Right lung (tissue), 5 donors: ENCODE results near the gene STIM1. TPM values are rescaled to one million over a fixed set of nuclear protein-coding genes. Genes with fewer than 3 reads are reported as not detected.
"Not testable (repeated sequence)": the region's sequence is repeated elsewhere in the genome, so short reads cannot be mapped to it uniquely, and the experiment has no call there.

ENCODE experiments used
- DNase-seq, 2 donors: peaks; one replicate each; pipeline ENCODE4 v3.0.0-alpha.2; 2013
- polyA plus RNA-seq, 5 donors: library from polyadenylated mRNA; unstranded; fragments of 120-200 nt; gene quantifications; one replicate each; pipeline versions ENCODE4 v1.2.1 to v1.2.3, GENCODE V29; 2013; ENCODE audit warnings: inconsistent platforms in 1 of 5, low replicate concordance in 1 of 5; ENCODE audit not compliant: insufficient read length in 5 of 5, insufficient read depth in 1 of 5

STIM1 gene
- polyA plus RNA-seq, 5 donors = 38.6 to 51.9 (median 41.6) TPM

DNA sequence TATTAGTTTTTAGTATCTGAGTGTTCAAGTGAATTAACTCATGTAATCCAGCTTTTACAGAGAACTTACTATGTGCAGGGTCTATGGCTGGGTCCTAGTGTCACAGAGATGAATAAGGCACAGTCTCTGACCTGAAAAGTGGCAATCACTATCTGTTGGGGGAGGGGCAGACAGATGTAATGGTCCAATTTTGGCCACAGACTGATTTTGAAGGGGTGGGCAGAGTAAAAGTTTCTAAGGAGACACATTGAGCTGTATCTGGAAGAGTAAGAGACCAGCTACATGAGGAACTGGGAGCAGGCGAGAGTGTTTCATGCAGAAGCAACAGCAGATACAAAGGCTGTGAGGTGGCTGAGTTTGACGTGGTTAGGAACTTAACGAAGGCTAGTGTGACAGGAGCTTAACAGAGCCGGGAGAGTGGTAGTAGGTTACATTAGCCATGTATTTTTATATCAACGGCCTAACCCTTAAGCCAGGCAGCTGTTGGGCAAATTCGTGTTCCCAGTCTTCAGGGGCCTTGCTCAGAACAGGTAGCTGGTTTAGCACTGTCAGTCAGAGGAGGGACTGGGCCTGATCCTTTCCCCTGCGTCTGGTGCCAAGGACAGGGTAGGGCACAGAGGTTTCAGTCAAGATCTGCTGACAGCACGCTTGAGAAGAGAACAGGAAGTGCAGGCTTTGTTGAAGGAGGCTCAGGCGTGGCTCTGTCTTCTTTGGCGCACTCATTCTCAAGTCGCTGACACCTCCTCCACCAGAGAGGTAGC, 1.4 kb upstream of the STIM1 start:
- DNase-seq = no peak

GRCh38 chr11:3854660-3854976, 846 bp upstream of the STIM1 start:
- DNase-seq = no peak

DNA sequence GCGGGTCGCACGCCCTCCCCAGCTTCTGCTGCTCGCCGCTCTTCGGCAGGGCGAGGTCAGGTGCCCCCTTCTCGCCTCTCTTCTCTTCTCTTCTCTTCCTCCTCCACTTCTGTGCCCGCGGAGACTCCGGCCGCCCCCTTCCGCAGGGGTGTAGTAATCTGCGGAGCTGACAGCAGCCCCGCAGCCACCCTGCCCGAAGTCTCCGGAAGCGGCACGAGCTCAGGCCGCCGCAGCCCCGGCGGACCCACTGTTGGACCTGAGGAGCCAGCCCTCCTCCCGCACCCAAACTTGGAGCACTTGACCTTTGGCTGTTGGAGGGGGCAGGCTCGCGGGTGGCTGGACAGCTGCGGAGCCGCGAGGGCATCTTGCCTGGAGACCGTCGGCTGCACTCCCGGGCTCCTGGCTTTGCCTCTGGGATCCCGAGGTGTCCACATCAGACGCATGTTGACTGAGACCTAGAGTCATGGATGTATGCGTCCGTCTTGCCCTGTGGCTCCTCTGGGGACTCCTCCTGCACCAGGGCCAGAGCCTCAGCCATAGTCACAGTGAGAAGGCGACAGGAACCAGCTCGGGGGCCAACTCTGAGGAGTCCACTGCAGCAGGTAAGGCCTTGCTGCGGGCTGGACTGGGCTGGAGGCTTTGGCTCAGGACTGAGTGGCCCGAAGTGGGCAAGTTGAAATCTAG, 486 bp downstream of the STIM1 start:
- no peak for DNase-seq

- no peak for DNase-seq
Observed at GRCh38 chr11:3856856-3857553, 1.5 kb downstream of the STIM1 start.

GRCh38 chr11:3857628-3858027, 2.2 kb downstream of the STIM1 start:
- DNase-seq = no peak

- DNase-seq = no peak
Observed at GRCh38 chr11:3859373-3859881, 4.0 kb downstream of the STIM1 start.

DNA sequence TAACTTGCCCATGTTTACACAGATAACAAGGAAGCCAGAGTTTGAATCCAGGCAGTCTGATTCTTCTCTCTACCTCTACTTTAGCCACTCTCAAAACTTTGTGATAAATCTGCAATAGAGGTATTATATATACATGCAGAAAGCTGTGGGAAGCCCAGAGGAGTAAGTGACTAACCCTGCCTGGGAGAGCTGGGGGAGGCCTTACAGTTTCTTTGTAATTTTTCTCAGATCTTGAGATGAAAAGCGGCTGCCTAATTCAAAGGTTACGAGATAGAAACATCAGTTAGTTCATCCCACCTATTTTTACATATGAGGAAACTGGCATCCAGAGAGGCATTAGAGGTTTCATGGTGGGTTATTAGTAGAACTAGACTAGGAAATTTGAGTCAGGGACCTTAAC, 4.9 kb downstream of the STIM1 start:
- DNase-seq = no peak

DNA sequence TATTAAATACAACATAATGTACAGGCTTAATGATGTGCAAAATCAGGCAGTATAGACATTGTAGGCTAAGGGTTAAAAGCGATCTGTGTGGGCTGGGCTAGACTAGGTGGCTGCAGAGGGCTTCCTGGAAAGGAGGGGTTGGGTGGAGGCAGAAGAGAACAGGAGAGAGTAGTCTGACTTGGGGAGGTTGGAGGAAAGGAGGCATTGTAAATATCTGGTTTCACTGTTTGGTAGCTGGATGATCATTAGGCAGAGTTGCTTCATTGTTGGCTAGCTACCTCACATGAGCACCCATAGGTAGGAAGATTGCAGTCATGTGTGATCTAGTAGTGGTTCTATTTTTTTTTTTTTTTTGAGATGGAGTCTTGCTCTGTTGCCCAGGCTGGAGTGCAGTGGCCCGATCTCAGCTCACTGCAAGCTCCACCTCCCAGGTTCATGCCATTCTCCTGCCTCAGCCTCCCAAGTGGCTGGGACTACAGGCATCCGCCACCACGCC, 5.5 kb downstream of the STIM1 start:
- DNase-seq = not testable (repeated sequence)

DNA sequence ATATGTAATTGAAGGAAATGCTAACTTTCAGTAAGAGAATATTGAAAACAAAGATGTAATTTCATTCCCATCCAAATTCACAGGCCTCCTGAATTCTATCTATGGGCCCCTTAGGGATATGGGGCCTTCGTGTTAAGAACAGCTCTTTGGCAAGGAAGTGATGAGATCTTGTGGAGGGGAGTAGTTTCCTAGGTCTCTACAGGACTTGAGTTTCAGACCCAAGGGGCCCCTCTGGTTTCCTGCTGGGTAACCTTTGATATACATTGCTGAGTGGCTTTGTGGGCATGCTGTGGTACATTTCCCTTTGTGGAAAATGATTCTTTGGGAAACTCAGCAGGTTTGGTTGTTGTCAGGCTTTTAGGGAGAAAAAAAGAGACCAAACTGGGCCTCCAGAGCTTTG, 6.2 kb downstream of the STIM1 start:
- DNase-seq = no peak

DNA sequence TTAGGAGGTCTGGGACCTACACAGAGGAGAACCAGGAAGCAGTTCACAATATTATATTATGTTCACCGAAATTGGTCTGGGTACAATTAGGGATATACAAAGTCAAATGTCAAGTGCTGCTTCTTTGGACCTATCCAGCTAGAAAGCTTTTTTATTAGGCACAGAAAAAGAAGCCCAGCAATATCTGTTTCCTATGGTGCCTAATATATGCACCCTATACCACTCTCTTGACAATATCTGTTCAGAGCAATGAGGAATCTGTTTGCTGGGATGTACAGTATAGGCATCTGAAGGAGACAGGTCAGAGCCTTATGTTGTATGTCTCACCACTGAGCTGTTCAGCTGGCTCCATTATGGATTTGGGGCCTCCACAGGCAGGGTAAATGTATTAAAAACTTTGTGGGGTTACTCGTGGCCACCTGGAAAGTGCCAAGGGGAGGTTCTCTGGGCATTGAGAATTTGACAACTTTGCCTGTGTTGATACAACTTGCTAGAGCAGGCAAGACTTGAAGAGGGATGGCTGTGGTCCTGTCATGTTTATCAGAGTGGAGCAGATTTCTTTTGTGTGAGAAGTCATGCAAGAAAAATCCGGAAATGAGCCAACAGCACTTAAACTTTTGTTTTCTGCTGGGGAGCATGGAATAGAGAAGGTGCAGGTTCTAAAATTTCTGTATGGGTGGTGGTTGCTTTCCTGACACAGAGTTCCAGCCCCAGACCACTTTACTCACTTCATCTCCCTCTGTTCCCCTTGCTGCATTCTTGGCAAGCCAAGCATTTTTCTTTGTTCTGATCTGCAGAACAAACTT, 10.1 kb downstream of the STIM1 start:
- DNase-seq = peak in 1 of 2 donors; percentile 24

DNA sequence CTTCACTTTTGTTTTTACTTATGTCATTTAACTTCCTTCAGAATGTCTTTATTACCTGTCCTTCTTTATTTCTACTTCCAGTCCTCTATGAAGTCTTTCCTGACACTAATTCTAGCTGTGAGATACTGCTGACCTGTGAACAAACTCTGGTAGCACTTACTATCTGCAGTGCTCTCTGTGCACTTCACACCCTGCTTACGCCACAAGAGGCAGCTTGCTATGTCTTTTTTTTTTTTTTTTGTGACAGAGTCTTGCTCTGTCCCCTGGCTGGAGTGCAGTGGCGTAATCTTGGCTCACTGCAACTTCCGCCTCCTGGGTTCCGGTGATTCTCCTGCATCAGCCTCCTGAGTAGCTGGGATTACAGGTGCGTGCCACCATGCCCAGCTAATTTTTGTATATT, 10.7 kb downstream of the STIM1 start:
- no peak for DNase-seq

DNA sequence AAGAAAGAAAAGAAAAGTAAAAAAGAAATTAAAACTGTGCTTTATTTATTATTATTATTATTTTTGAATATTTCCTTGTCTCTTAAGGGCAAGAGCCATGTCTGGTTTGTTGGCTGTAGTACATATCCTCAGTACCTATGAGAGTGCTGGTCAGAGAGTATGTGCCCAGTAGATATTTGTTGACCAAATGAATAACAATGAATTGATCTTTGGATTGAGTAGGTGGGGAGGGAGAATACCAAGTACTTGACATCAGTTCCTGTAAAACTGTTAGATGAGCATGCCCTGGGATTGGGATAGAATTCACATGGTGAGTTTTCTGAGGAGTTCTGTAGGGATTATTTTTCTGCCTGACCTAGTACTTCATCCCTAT, 11.4 kb downstream of the STIM1 start:
- no peak for DNase-seq

GRCh38 chr11:3867209-3868091, 12.0 kb downstream of the STIM1 start:
- peak in 1 of 2 donors; percentile 17 for DNase-seq

DNA sequence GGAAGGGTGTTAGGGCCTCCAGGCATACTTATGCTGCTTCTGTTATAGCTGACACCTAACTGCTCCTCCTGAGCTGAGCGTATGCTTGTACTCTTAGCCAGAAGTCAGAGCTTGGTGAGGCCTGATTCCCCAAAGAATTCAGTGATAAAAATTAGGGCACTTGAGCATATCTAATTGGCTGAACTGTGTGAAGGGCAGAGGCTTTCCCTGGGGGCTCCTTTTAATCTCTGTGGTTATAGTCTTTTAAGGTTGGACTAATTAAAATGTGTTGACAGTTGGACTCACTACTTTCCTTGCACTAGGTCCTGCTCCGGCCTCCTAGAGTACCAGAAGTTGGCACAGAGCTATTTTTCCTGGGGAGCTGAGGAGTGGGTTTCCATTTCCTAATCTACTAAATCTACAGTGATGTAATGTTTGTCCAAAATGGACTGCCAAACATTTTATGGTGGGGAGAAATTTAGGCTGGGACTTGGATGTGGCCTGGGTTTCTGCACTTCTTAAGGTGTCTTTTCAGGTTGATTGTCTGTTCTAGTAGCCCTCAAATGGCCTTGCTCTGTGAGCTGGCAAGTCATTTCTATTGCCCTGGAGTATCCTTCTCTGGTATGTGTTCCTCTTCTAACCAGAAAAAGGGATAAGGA, 18.4 kb downstream of the STIM1 start:
- DNase-seq = no peak

GRCh38 chr11:3876613-3877012, 21.1 kb downstream of the STIM1 start:
- DNase-seq = no peak

GRCh38 chr11:3877364-3878257, 22.1 kb downstream of the STIM1 start:
- DNase-seq = no peak

DNA sequence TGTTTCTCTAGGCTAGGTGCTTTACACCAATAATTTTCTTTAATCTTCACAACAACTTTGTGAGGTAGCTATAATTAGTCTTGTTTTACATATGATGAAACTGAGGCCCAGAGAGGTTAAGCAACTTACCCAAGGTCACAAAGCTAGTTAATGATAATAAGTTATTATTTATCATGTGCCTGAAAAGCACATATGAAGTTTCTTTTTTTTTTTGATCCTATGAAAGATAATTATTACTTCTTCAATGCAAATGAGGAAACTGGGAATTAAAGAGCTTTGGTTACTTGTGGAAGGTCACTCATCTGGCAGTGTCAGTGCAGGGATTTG, 22.8 kb downstream of the STIM1 start:
- no peak for DNase-seq

DNA sequence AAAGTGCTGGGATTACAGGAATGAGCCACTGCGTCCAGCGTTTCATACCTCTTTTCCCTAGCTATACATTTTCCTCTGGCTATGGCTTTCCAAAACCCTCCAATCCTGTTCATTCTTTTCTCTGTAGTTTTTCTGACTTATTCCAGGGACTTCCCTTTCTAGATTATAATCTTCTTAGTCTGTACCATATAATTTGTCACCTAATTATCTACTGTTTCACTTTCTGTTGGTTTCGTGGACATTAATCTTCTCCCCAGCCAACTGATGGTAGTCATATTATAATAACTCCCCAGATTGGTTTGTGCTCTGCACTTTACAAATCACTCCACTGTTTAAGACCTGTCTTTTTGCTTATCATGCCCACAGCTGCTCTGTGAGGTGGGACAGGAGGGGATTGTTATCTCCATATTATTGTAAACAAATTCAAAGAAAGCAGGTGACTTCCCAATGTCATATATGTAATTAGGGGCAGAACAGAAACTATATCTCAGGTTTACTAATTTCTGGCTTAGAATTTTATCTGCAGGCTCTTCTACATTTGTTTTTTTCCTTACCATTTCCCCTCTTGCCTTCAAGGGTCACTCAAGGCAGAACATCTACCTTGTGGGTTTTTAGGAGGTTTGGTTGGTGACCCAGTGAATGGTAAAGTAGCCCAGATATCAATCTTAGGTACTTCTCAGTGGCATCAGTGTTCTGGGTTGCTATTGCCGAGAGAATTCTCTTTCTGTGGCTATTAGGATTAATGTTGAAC, 23.9 kb downstream of the STIM1 start:
- no peak for DNase-seq
